Gastroesophageal sphincter (tissue), 2 donors: Measurements from ENCODE around the gene DMC1.

Experiments
- EP300 ChIP-seq: sonication (generic); formaldehyde crosslinking; IDR thresholded peaks from one replicate; pipeline ENCODE4 v1.6.1; 2017; ENCODE audit warnings: antibody characterized with exemption, mild to moderate bottlenecking
- POLR2A ChIP-seq, 2 donors: fragments of 450-650 bp; IDR thresholded peaks; one replicate each; pipeline ENCODE4 v1.6.1; 2017; ENCODE audit warnings: antibody characterized with exemption in 2 of 2, mild to moderate bottlenecking in 2 of 2, moderate library complexity in 1 of 2

- TF ChIP-seq POLR2A (IDR thresholded peaks at IDR 0.05) (no peak), EP300 (no peak)
Measured at GRCh38 chr22:38610234-38610633, 40.3 kb upstream of the DMC1 start.
